Psoas muscle (tissue), 8 donors: Measurements from ENCODE around the gene FNBP1. TPM values are rescaled to one million over a fixed set of nuclear protein-coding genes. Genes with fewer than 3 reads are reported as not detected.

Source experiments
- ATAC-seq, 4 donors: fragments of 200-7000 bp; cut with Tn5 transposase; one replicate each; pipeline ENCODE4 v1.9.1; 2020; ENCODE audit warnings: moderate library complexity in 3 of 4, mild to moderate bottlenecking in 2 of 4
- DNase-seq, 2 donors: peaks; one replicate each; pipeline ENCODE4 v3.0.0-alpha.2; 2020
- H3K27ac ChIP-seq: fragments of 200-600 bp; one replicate; pipeline ENCODE4 v1.8.0; 2022
- H3K27me3 ChIP-seq, 3 donors: fragments of 200-600 bp in 1 of 3; one replicate each; pipeline versions ENCODE4 v1.6.1 to v1.8.0; 2013 to 2022; ENCODE audit warnings: low read length in 2 of 3, mild to moderate bottlenecking in 2 of 3, moderate library complexity in 1 of 3; ENCODE audit not compliant: insufficient read depth in 3 of 3
- H3K36me3 ChIP-seq, 2 donors: fragments of 200-600 bp in 1 of 2; one replicate each; pipeline versions ENCODE4 v1.6.1 to v1.8.0; 2013 to 2022; ENCODE audit warnings: low read depth in 1 of 2, mild to moderate bottlenecking in 1 of 2, moderate library complexity in 1 of 2; ENCODE audit not compliant: insufficient read depth in 1 of 2
- H3K4me1 ChIP-seq: fragments of 200-600 bp; one replicate; pipeline ENCODE4 v1.8.0; 2022
- H3K4me3 ChIP-seq: fragments of 200-600 bp; one replicate; pipeline ENCODE4 v1.8.0; 2022; ENCODE audit warnings: mild to moderate bottlenecking
- H3K9me3 ChIP-seq: fragments of 200-600 bp; one replicate; pipeline ENCODE4 v1.8.0; 2022
- WGBS, 3 donors: extraction: QIAGEN DNeasy Blood & Tissue Kit; methylation state at CpG; one replicate each; pipeline versions ENCODE4 v1.1.6 to v1.1.7; 2013; 5-methylcytosine and 5-hydroxymethylcytosine counted together
- intact Hi-C, 2 donors: fragments of 100-400 bp; cut with DNase I; formaldehyde crosslinking; loops; one replicate each; pipeline versions ENCODE4 v1.11.0 to v1.14.2; 2022
- polyA plus RNA-seq, 3 donors: library from polyadenylated mRNA; stranded (reverse); fragments of 200-250 nt; gene quantifications; one replicate each; pipeline ENCODE4 v1.2.3, GENCODE V29; 2013
- total RNA-seq, 4 donors: library from RNA; stranded (reverse); fragmentation: NEBNext Ultra II Directional in 2 of 4; extraction: Animal tissue kit (Norgen Biotek cat#: 25700) in 2 of 4; gene quantifications; one replicate each; pipeline versions ENCODE4 v1.2.1 to v1.2.4, GENCODE V29; 2021 to 2023
- TF ChIP-seq, protein P1 (sequence below): fragments of 200-600 bp; IDR thresholded peaks from one replicate; pipeline ENCODE4 v1.8.0; 2022; ENCODE audit warnings: antibody characterized with exemption
- donor health status: healthy with polysubstance abuse.
- donor health status: DM: no; HTN: no; CAD: no; lungs with moderate emphysema.
- donor health status: Bipolar disorder and iron deficiency.
- donor health status: healthy.
- donor health status: DM: yes; HTN: yes; CAD: no.
- donor health status: DM: no; HTN: no; CAD: no.
- donor health status: DM: no; HTN: no; CAD: no.
- donor health status: DM: yes; HTN: yes; CAD: no.

FNBP1 gene
- total and polyA plus RNA-seq, 7 donors = 4.6 to 30.5 (median 27.2) TPM

DNA sequence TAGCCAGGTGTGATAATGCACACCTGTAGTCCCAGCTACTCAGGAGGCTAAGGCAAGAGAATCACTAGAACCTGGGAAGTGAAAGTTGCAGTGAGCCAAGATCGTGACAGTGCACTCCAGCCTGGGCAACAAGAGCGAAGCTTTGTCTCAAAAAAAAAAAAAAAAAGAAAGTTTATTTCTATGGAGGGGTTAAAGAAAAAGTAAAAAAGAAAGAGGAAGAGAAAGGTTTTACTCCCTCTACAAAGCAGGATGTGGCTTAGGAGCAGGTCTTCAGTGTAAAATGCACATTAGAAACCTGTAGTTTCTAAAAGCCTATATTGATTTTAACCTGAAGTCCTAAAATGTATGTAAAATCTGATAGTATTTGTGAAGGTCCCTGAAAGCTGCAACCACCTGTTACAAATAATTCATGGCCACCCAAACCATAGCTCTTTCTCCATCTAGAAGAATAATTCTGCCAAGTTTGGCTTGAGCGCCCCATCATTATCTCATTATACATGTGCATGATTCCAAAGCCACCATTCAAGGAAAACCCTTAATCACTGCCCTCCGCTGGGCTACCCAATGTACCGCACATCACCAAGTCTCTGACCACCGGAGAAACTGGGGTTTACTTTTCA, 3.4 kb downstream of the FNBP1 start:
- Histone ChIP-seq H3K4me3 (peak overlapping the region; percentile 17), H3K27me3 (no peaks in the 10 kb centered on the region), H3K36me3 (no peaks in the 10 kb centered on the region), H3K4me1 (peaks cover 18% of the 10 kb centered on the region), H3K9me3 (no peaks in the 10 kb centered on the region), H3K27ac (no peak overlapping the region)
- ATAC-seq (no peak), DNase-seq (no peak)
- TF ChIP-seq, protein P1, sequence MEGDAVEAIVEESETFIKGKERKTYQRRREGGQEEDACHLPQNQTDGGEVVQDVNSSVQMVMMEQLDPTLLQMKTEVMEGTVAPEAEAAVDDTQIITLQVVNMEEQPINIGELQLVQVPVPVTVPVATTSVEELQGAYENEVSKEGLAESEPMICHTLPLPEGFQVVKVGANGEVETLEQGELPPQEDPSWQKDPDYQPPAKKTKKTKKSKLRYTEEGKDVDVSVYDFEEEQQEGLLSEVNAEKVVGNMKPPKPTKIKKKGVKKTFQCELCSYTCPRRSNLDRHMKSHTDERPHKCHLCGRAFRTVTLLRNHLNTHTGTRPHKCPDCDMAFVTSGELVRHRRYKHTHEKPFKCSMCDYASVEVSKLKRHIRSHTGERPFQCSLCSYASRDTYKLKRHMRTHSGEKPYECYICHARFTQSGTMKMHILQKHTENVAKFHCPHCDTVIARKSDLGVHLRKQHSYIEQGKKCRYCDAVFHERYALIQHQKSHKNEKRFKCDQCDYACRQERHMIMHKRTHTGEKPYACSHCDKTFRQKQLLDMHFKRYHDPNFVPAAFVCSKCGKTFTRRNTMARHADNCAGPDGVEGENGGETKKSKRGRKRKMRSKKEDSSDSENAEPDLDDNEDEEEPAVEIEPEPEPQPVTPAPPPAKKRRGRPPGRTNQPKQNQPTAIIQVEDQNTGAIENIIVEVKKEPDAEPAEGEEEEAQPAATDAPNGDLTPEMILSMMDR = no peak
- 88 to 94% (median 92%) methylated on average over 6 of the region's 6 CpGs for WGBS, 3 donors
- intact Hi-C loops = loop anchor here in 1 of 2 donors (10.0 kb wide), 1 partner anchor 75 kb away; no protein-coding TSS in a partner anchor

DNA sequence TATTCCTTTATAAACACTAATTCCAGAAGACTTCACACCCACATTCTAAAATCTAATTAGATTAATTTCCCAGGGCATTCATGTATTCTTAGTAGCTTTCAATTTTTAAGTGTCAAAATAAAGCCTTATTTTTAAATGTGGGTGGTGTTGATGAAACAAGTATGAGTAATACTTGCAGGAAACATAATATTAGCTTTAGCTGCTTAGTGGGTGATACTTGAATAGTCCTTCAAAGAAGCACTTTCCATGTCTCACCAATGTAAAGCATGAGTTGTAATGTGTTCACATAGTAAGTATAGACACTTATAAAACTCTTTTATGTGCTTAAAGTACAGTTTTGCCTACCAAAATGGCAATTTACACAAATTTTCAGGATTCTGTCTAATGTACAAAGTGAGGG, 6.9 kb downstream of the FNBP1 start:
- Histone ChIP-seq H3K27me3 (no peaks in the 10 kb centered on the region), H3K4me3 (no peak overlapping the region), H3K36me3 (no peaks in the 10 kb centered on the region), H3K9me3 (no peaks in the 10 kb centered on the region), H3K4me1 (peaks cover 27% of the 10 kb centered on the region), H3K27ac (no peak overlapping the region)
- DNase-seq (no peak), ATAC-seq (peak in 1 of 4 donors; percentile 49)
- intact Hi-C loops = no loop called here
- TF ChIP-seq, protein P1 = no peak

DNA sequence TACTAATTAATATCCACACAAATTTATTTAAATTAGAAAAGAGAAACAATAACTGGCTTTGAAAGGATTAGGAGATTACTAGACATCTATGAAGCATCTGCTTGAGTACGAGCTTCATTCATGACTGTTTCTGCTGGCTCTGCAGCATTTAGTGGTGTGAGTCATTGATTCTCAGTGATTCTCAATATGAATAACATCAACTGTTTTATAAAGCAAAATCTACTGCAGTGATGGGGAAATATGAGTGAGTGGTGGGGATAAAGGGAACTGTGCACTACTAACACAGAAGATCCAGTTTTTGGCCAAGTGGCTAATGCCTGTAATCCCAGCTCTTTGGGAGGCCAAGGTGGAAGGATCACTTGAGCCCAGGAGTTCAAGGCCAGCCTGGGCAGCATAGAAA, 8.4 kb downstream of the FNBP1 start:
- no peaks in the 10 kb centered on the region for H3K27me3 ChIP-seq
- 67 to 84% (median 83%) methylated on average over 1 of the region's 1 CpG for WGBS, 3 donors
- no peaks in the 10 kb centered on the region for H3K9me3 ChIP-seq
- intact Hi-C loops = no loop called here
- TF ChIP-seq, protein P1 = no peak
- ATAC-seq (no peak), DNase-seq (no peak)
- no peaks in the 10 kb centered on the region for H3K36me3 ChIP-seq
- H3K4me3 ChIP-seq = no peak overlapping the region
- H3K4me1 ChIP-seq = peaks cover 37% of the 10 kb centered on the region
- no peak overlapping the region for H3K27ac ChIP-seq

DNA sequence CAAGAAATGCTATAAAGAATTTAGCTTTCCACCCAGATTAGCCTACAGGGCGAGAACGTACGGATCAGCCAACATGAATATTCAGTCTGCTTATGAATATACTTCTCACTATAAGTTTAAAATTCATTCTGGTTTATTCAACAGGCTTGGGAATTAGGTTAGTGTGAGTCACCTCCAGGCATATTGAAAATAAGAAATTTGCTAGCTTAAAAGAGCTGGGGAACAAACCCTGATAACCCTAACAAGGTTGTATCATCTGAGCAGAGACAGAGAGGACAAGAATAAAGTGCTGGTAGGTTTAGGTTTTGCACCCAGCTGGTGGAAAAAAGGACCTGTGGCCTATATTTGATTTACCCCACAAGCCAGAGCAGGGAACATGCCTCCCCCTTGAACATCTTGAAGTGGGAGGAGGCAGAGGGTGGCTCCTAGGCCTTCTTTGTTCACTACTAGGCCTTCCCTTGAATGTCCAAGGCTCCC, 12.3 kb downstream of the FNBP1 start:
- intact Hi-C loops = no loop called here
- no peak overlapping the region for H3K4me3 ChIP-seq
- H3K27me3 ChIP-seq = no peaks in the 10 kb centered on the region
- TF ChIP-seq, protein P1 = no peak
- H3K4me1 ChIP-seq = peaks cover 52% of the 10 kb centered on the region
- no peaks in the 10 kb centered on the region for H3K36me3 ChIP-seq
- no peak for DNase-seq
- H3K27ac ChIP-seq = peak overlapping the region; percentile 47
- WGBS, 3 donors = 92 to 94% (median 92%) methylated on average over 3 of the region's 3 CpGs
- H3K9me3 ChIP-seq = no peaks in the 10 kb centered on the region
- no peak for ATAC-seq
